GM13976 (cell line): ENCODE data around the gene ZNF205.

ENCODE experiments used
- DNase-seq: peaks from one replicate; pipeline ENCODE4 v3.0.0; 2012; ENCODE audit warnings: low spot score
- CTCF ChIP-seq: IDR thresholded peaks from 2 replicates; pipeline ENCODE4 v1.5.1; 2012; ENCODE audit warnings: borderline replicate concordance, mild to moderate bottlenecking; ENCODE audit not compliant: insufficient read depth; ENCODE audit errors: extremely low read depth, missing control alignments, control extremely low read depth
- in situ Hi-C: fragments of 300-500 bp; cut with MboI; formaldehyde crosslinking; loops from one replicate; pipeline ENCODE4 v1.12.0; 2022; ENCODE audit warnings: low sequenced_read_pairs, mixed read lengths, inconsistent platforms; ENCODE audit not compliant: unreplicated experiment

The ZNF205 gene

DNA sequence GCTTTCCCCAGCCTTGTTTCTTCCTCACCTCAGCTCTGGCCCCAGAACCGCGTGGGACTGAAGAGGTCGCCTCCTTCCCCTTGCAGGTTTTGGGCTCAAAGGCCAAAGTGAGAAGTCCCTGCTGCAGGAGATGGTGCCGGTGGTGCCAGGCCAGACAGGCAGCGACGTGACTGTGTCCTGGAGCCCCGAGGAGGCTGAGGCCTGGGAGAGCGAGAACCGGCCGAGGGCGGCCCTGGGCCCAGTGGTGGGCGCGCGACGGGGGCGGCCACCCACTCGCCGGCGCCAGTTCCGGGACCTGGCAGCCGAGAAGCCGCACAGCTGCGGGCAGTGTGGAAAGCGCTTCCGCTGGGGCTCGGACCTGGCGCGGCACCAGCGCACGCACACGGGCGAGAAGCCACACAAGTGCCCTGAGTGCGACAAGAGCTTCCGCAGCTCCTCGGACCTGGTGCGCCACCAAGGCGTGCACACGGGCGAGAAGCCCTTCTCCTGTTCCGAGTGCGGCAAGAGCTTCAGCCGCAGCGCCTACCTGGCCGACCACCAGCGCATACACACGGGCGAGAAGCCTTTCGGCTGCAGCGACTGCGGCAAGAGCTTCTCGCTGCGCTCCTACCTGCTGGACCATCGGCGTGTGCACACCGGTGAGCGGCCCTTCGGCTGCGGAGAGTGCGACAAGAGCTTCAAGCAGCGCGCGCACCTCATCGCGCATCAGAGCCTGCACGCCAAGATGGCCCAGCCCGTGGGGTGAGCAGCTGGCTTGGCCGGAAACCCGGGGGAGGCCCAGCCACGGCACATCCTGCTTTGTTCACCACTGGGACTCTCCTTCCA, 28.4 kb downstream of the ZNF205 start:
- in situ Hi-C loops = no loop called here
- no peak for DNase-seq
- no peak for TF ChIP-seq CTCF

DNA sequence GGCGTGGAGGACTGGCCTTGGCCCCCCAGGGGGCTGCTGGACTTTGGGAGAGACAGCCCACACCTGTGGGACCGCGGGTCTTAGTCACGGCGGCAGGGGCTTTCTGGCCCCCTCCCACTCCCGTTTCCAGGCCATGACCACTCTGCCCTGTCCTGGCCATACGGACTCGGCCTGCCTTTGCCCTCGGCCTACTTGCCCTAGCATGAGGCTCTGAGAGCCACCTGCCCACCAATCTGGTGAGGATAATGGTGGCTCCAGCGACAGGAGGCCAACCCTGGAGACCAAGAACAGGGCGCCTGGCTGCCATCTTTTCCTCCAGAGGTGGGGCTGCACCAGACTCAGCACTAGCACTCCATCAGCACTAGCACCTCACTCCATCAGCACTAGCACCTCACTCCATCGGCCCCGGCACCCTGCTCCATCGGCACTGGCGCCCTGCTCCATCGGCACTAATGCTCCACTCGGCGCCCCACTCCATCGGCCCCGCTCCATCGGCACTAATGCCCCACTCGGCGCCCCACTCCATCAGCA, 29.5 kb downstream of the ZNF205 start:
- DNase-seq = no peak
- in situ Hi-C loops = no loop called here
- no peak for TF ChIP-seq CTCF

DNA sequence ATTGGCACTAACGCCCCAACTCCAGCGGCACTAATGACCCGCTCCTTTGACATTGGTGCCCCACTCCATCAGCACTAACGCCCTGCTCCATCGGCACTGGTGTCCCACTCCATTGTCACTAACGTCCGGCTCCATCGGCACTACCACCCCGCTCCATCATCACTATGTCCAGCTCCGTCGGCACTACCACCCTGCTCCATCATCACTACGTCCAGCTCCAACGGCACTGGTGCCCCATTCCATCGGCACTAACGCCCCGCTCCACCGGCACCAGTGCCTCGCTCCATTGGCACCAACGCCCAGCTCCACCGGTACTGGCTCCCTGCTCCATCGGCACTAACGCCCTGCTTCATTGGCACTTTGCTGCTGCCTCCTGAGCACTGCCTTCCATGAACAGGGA, 29.9 kb downstream of the ZNF205 start:
- no peak for DNase-seq
- in situ Hi-C loops = no loop called here
- TF ChIP-seq CTCF = no peak

DNA sequence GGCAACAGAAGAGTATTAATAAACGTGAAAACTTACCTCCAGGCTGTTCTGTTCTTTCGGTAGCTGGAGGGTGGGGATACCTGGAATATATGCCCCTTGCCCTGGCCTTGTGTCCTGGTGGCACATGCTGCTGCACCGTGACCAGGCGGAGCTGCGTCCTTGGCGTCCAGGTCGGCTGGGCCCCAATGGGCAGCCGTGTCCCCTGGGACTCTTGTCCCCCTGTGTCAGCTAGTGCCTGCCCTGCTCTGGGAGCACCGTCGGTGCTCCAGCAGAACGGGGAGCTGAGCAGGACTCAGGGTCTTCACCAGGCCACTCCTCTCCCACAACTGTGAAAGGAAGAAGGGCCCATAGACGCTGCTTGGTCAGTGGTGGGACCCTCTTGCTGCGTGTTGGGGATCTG, 30.4 kb downstream of the ZNF205 start:
- DNase-seq = no peak
- no peak for TF ChIP-seq CTCF
- in situ Hi-C loops = no loop called here

DNA sequence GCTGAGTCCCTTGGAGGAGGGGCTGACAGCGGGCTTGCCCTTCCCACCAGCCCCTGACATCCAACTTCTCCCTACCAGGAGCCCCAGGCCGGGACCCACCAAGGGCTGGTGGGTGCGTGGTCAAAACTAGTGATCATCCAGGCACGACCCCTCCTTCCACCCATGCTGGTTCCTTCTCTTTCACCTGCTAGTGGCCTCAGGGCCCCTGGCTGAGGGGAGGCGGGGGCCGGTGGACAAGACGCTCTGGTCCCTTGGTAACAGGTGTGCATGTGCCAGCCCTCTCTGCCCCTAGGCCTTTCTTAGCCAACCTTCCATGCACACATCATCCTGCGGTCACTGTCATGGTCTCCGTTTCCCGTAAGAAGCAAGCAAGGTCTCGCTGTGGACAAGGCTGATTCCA, 30.8 kb downstream of the ZNF205 start:
- no peak for DNase-seq
- TF ChIP-seq CTCF = no peak
- in situ Hi-C loops = no loop called here

DNA sequence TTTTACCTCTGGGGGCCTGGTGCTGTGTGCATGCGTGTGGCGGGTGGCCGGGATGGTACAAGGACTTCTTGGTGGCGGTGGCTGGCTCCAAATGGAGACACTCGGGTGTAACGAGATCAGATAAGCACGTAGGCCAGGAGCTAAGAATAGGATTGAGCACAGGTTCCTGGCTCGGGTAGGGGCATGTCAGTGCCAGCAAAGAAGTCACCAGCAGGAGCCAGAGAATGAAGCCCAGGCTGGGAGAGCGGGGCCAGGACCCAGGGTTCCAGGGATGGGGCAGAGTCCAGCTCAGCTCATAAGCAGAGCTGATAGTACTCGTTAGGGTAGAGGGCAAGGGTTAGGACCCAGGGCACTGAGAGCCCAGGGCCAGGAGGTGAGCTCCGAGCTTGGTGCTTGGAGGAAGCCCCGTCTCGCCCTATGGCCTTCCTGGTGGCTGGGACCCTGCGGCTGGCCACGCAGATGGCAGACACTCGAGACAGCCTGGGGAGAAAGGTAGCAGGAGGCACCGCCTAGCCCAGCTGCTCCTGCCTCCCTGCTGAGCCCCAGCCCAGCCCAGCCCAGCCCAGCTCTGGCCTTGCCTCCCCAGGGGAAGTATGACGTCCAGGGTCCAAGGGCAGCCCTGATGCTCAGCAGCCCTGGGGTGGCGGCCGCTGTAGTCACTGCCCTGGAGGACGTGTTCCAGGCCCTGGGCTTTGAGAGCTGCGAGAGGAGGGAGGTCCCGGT, 31.4 kb downstream of the ZNF205 start:
- in situ Hi-C loops = no loop called here
- DNase-seq = no peak
- TF ChIP-seq CTCF = no peak
